Ramos (cell line): ENCODE measurements around the gene PLAC9.

Source experiments
- in situ Hi-C: fragments of 300-500 bp; cut with MboI; formaldehyde crosslinking; loops from one replicate; pipeline ENCODE4 v1.14.3; 2022; ENCODE audit warnings: low sequenced_read_pairs; ENCODE audit not compliant: unreplicated experiment

PLAC9 gene

GRCh38 chr10:80158126-80158525 lies 25.6 kb downstream of the PLAC9 start:
- in situ Hi-C loops: no loop called here

- in situ Hi-C loops: no loop called here
Observed at GRCh38 chr10:80158598-80159127, 26.1 kb downstream of the PLAC9 start.

- in situ Hi-C loops: no loop called here
Observed at GRCh38 chr10:80159166-80159873, 26.8 kb downstream of the PLAC9 start.

GRCh38 chr10:80160361-80161320 lies 28.1 kb downstream of the PLAC9 start:
- in situ Hi-C loops: no loop called here

GRCh38 chr10:80161321-80162083 lies 29.0 kb downstream of the PLAC9 start:
- in situ Hi-C loops: no loop called here

DNA sequence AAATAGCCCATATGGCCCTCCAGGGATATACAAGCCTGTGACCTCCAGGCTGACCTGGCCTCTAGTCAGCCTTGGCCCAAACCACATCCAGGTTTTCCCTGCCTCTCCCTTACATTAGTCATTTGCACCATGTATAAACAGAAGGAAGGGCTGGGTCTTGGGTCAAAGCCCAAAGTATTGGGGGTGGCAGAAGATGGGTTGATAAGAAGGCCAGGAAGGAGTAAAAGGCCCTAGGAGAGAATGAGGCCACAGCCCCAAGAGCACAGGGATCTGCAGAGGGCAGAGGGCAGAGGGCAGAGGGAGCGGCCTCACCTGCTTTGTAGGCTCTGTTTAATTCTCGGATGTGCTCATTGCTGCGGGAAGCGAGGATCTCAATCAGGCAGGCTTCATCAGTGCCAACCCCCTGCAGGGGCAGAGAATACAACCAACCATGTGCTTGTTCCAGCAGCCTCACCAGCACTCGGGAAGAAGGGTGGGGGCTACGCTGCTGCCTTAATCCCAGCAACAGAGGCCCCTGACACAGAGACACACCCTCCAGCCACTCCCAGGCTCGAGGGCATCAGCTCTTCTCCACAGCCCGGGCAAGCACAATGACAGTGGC lies 31.3 kb downstream of the PLAC9 start:
- in situ Hi-C loops: no loop called here

DNA sequence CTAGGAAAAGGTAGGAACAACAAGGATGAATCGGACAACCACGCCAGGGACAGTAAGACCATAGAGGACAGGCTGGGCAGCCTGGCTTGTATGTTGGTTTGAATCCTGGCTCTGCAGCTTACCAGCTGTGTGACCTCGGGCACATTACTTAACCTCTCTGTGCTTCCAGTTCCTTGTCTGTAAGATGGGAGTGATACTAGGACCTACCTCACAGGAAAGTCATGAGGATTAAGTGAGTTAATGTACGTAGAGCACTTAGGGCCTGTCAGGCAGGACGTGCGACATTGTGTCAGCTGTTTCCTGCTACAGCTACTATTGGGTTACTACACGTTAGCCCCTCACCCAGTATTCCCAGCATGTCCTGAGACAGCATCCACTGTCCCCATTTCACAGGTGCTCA lies 32.1 kb downstream of the PLAC9 start:
- in situ Hi-C loops: no loop called here

- in situ Hi-C loops: loop anchor here (5.0 kb wide), 1 partner anchor 52 kb away; no protein-coding TSS in a partner anchor
Observed at GRCh38 chr10:80165173-80165572, 32.6 kb downstream of the PLAC9 start.

DNA sequence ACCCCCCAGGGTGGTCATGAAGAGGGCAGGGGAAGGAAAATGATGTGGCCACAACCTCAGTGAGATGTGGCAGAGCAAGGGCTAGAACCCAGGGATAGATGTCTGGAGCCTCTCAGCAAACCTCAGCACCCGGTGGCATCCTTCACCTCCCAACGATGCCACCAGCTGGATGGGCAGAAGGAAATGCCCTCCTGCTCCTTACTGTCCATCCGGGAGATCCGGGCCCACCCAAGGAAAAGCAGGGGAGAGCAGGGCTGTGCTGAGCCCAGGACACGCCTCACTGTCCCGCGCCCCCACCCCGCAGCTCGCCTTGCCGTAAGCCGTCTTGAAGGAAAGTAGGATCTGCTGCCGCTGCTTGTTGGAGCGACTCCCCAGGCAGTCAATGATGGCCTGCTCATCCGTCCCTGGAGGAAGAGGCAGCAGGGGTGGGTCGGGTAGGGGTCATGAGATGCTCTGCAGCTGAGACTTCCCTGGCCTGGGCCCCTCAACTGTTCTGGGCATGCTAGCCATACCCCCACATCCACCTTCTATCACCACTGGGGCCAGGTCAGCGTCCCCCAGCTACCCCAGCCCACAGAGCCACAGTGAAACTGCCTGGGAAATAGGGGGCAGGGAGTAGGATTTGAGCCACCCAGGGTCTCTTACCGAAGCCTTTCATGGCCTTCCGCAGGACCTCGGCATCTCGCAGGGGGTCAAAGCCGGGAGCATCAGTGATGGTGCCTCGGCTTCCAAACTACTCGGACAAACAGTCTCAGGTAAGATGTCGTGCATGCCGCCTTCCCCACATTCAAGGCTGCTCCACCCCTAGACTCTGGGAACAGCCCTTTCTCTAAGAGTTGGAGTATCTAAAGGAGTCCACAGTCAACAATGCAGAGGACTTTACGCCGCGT lies 34.3 kb downstream of the PLAC9 start:
- in situ Hi-C loops: loop anchor here (5.0 kb wide), 1 partner anchor 50 kb away; no protein-coding TSS in a partner anchor

DNA sequence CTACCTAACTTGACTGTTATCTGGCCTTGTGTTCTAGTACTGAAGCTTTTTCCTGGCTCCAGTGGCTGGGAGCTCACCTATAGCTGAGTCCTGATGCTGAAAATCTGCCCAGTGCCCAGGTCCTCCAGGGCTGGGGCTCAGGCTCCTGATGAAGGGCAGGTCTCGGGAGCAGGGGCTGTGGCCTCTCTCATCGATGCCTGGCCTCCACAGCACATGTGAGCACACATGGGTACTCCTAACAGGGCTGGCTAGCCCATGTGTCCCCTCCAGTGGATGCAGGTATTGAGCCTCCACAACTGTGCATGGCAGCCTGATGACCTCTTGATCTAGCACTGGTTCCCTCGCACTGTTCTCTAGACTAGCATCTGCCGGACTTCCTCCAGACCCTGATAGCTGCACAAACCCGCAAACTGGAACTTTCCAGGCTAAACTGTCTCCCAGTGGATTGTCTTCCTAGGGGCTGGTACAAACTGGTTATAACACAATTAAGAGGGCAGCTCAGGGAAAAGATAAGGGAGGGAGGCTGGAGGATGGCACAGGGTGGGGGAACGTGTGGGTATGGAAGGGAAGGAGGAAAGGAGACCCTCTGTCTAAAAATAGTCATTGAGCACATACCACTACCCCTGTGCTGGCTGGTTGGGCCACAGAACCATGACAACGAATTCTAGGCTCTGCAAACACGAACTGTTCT lies 35.1 kb downstream of the PLAC9 start:
- in situ Hi-C loops: loop anchor here (5.0 kb wide), 1 partner anchor 50 kb away; no protein-coding TSS in a partner anchor

DNA sequence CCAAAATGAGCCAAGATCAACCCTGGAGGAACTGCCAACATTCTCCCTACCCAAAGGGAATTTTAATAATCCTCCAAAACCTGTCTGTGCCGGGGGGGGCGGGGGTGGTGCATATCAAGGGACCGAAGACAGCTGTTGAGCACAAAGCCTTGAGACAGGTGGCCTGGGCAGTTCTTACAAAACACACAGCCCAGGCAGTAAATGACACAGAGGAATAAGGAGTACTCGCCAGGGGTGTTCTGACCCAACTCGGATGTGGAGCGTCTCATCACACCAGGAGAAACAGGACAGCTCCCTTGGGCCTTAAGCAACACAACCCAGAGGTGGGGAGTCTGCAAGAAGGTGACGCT lies 35.6 kb downstream of the PLAC9 start:
- in situ Hi-C loops: loop anchor here (5.0 kb wide), 1 partner anchor 49 kb away; no protein-coding TSS in a partner anchor

- in situ Hi-C loops: loop anchor here (5.0 kb wide), 1 partner anchor 48 kb away; no protein-coding TSS in a partner anchor
Observed at GRCh38 chr10:80168679-80169380, 36.3 kb downstream of the PLAC9 start.

DNA sequence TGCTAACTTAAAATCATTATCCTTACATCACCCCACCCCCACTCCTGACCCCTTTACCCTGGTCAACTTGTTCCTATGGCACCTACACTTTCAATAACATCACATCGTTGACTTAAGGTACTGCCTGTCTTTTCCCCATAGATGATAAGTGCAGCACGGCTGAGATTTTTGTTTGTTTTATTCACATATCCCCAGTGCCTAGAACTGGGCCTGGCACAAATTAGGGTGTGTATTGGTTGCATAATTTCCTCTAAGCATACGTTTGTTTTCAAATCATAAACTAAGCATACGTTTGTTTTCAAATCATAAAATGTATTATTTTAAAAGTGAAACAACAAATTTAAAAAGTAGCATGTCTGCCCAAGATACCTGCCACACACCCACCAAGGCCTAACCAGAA lies 37.5 kb downstream of the PLAC9 start:
- in situ Hi-C loops: no loop called here

- in situ Hi-C loops: no loop called here
Observed at GRCh38 chr10:80170641-80171040, 38.1 kb downstream of the PLAC9 start.

DNA sequence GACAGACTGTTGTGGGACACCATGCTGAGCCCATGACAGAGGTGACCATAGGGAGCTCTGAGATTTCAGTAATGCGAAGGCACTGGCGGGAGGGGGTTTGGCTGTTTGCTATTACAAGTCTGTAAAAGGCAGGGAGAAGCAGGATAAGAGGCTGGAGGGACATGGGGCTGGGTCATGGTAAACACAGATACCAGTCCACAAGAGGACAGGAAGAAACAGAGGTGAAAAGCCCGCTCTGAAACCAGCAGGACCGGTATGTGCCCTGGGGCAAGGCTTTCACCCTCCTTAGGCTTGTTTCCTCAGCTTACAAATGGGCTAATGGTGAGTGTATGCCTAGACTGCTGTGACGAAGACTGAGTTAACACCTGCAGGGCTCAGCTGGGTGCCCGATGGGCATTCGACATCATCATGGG lies 38.7 kb downstream of the PLAC9 start:
- in situ Hi-C loops: no loop called here

DNA sequence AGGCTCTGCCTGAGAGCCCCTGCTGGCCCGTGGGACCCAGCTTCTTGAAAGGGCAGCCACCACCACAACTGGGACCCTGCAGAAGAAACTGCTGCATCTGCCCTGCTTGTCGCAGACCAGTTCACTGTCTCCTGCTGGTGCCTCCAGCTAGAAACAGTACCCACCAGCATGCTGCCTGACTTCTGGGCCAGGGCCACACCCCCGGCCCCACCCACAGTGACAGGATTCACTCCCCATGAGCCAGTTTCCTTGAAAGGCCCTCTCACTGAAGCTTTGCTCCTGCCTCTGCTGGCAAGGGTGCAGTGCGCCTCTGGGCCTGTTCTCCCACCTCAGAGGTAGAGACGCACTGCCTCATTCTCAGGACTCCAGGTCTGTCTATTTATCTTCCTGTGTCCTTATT lies 40.4 kb downstream of the PLAC9 start:
- in situ Hi-C loops: no loop called here

- in situ Hi-C loops: no loop called here
Observed at GRCh38 chr10:80173466-80173865, 40.9 kb downstream of the PLAC9 start.
